HUES6 (cell line): Measurements from ENCODE around the gene AHCTF1.
"Not testable (repeated sequence)": the region's sequence is repeated elsewhere in the genome, so short reads cannot be mapped to it uniquely, and the experiment has no call there.

Experiments used
- H3K27ac ChIP-seq: 2 replicates; pipeline ENCODE4 v1.7.0; 2013; ENCODE audit warnings: low read depth, mild to moderate bottlenecking, low read length, inconsistent platforms
- H3K27me3 ChIP-seq: 2 replicates; pipeline ENCODE4 v1.6.1; 2013; ENCODE audit warnings: low read length; ENCODE audit not compliant: control insufficient read depth, insufficient read depth
- H3K36me3 ChIP-seq: 2 replicates; pipeline ENCODE4 v1.6.1; 2013; ENCODE audit warnings: low read length; ENCODE audit not compliant: control insufficient read depth, insufficient read depth
- H3K4me1 ChIP-seq: 2 replicates; pipeline ENCODE4 v1.6.1; 2013; ENCODE audit warnings: low read length; ENCODE audit not compliant: control insufficient read depth, insufficient read depth
- H3K4me3 ChIP-seq: 2 replicates; pipeline ENCODE4 v1.5.1; 2013; ENCODE audit warnings: low read depth, low read length
- H3K9ac ChIP-seq: one replicate; pipeline ENCODE4 v1.6.1; 2013; ENCODE audit warnings: mild to moderate bottlenecking, low read length
- H3K9me3 ChIP-seq: 2 replicates; pipeline ENCODE4 v1.6.1; 2013; ENCODE audit warnings: low read depth, low read length; ENCODE audit not compliant: control insufficient read depth, insufficient read depth

Gene AHCTF1

GRCh38 chr1:246916026-246916923 lies 15.5 kb downstream of the AHCTF1 start:
- not testable (repeated sequence) for H3K27ac ChIP-seq, H3K4me1 ChIP-seq, H3K9me3 ChIP-seq, H3K4me3 ChIP-seq, H3K27me3 ChIP-seq, H3K9ac ChIP-seq
- H3K36me3 ChIP-seq: peaks cover 57% of the 10 kb centered on the region

GRCh38 chr1:246907472-246907871 lies 24.3 kb downstream of the AHCTF1 start:
- Histone ChIP-seq H3K27ac (no peak overlapping the region), H3K9me3 (no peaks in the 10 kb centered on the region), H3K9ac (no peak overlapping the region), H3K36me3 (peaks cover 76% of the 10 kb centered on the region), H3K27me3 (no peaks in the 10 kb centered on the region), H3K4me1 (no peaks in the 10 kb centered on the region), H3K4me3 (no peak overlapping the region)

- Histone ChIP-seq H3K4me3 (no peak overlapping the region), H3K4me1 (no peaks in the 10 kb centered on the region), H3K27me3 (no peaks in the 10 kb centered on the region), H3K9me3 (no peaks in the 10 kb centered on the region), H3K36me3 (peaks cover 79% of the 10 kb centered on the region), H3K27ac (no peak overlapping the region), H3K9ac (no peak overlapping the region)
These were observed 24.9 kb downstream of the AHCTF1 start for GRCh38 chr1:246906833-246907232.

GRCh38 chr1:246901874-246902273 lies 29.9 kb downstream of the AHCTF1 start:
- Histone ChIP-seq H3K27ac (no peak overlapping the region), H3K36me3 (peaks cover 93% of the 10 kb centered on the region), H3K4me1 (no peaks in the 10 kb centered on the region), H3K9me3 (no peaks in the 10 kb centered on the region), H3K4me3 (no peak overlapping the region), H3K27me3 (no peaks in the 10 kb centered on the region), H3K9ac (no peak overlapping the region)

- Histone ChIP-seq H3K9ac (no peak overlapping the region), H3K27me3 (no peaks in the 10 kb centered on the region), H3K4me1 (no peaks in the 10 kb centered on the region), H3K27ac (no peak overlapping the region), H3K9me3 (no peaks in the 10 kb centered on the region), H3K36me3 (peaks cover 95% of the 10 kb centered on the region), H3K4me3 (no peak overlapping the region)
These were observed 34.4 kb downstream of the AHCTF1 start for GRCh38 chr1:246897302-246897701.

GRCh38 chr1:246893191-246893939 lies 38.4 kb downstream of the AHCTF1 start:
- Histone ChIP-seq H3K27me3 (no peaks in the 10 kb centered on the region), H3K36me3 (peaks cover 94% of the 10 kb centered on the region), H3K4me1 (no peaks in the 10 kb centered on the region), H3K9ac (no peak overlapping the region), H3K9me3 (no peaks in the 10 kb centered on the region), H3K27ac (no peak overlapping the region), H3K4me3 (no peak overlapping the region)

- no peaks in the 10 kb centered on the region for H3K9me3 ChIP-seq
- H3K4me3 ChIP-seq: no peak overlapping the region
- H3K27ac ChIP-seq: no peak overlapping the region
- peaks cover 93% of the 10 kb centered on the region for H3K36me3 ChIP-seq
- no peak overlapping the region for H3K9ac ChIP-seq
- H3K4me1 ChIP-seq: no peaks in the 10 kb centered on the region
- no peaks in the 10 kb centered on the region for H3K27me3 ChIP-seq
These were observed 40.6 kb downstream of the AHCTF1 start for GRCh38 chr1:246891105-246891504.

GRCh38 chr1:246888522-246888921 lies 43.2 kb downstream of the AHCTF1 start:
- no peaks in the 10 kb centered on the region for H3K4me1 ChIP-seq
- H3K27me3 ChIP-seq: no peaks in the 10 kb centered on the region
- H3K9me3 ChIP-seq: no peaks in the 10 kb centered on the region
- H3K9ac ChIP-seq: no peak overlapping the region
- no peak overlapping the region for H3K27ac ChIP-seq
- H3K36me3 ChIP-seq: peaks cover 94% of the 10 kb centered on the region
- no peak overlapping the region for H3K4me3 ChIP-seq

GRCh38 chr1:246885389-246885788 lies 46.4 kb downstream of the AHCTF1 start:
- peaks cover 71% of the 10 kb centered on the region for H3K36me3 ChIP-seq

GRCh38 chr1:246878551-246878950 lies 53.2 kb downstream of the AHCTF1 start:
- no peak overlapping the region for H3K4me3 ChIP-seq
- H3K36me3 ChIP-seq: peaks cover 52% of the 10 kb centered on the region
- H3K9ac ChIP-seq: no peak overlapping the region
- H3K27ac ChIP-seq: no peak overlapping the region
- no peaks in the 10 kb centered on the region for H3K9me3 ChIP-seq
- no peaks in the 10 kb centered on the region for H3K27me3 ChIP-seq
- no peaks in the 10 kb centered on the region for H3K4me1 ChIP-seq

More at GRCh38 chr1:246885389-246885788, 46.4 kb downstream of the AHCTF1 start:
- not testable (repeated sequence) for H3K4me3 ChIP-seq, H3K4me1 ChIP-seq, H3K27me3 ChIP-seq, H3K9me3 ChIP-seq, H3K27ac ChIP-seq, H3K9ac ChIP-seq

- H3K27me3 ChIP-seq: no peaks in the 10 kb centered on the region
- no peaks in the 10 kb centered on the region for H3K9me3 ChIP-seq
- H3K4me1 ChIP-seq: no peaks in the 10 kb centered on the region
- peaks cover 68% of the 10 kb centered on the region for H3K36me3 ChIP-seq
- no peak overlapping the region for H3K9ac ChIP-seq
- H3K4me3 ChIP-seq: no peak overlapping the region
- H3K27ac ChIP-seq: no peak overlapping the region
These were observed 55.3 kb downstream of the AHCTF1 start for GRCh38 chr1:246876431-246876830.
